MM.1S (cell line): ENCODE measurements around the gene CD93.

Experiments used
- DNase-seq: peaks from one replicate; pipeline ENCODE4 v3.0.0-alpha.2; 2015
- H2AFZ ChIP-seq: fragments of 300-600 bp; sonication (generic); 2 replicates; pipeline ENCODE4 v1.6.0; 2016; ENCODE audit warnings: antibody characterized with exemption, low read length
- H3F3A ChIP-seq: fragments of 300-600 bp; sonication (generic); 2 replicates; pipeline ENCODE4 v1.6.1; 2016; ENCODE audit warnings: mild to moderate bottlenecking, antibody characterized with exemption, low read length, moderate library complexity, mixed read lengths; ENCODE audit not compliant: insufficient read depth
- H3K27ac ChIP-seq: fragments of 300-600 bp; sonication (generic); 2 replicates; pipeline ENCODE4 v1.5.1; 2016; ENCODE audit warnings: mild to moderate bottlenecking, low read length
- H3K27me3 ChIP-seq: fragments of 300-600 bp; sonication (generic); replicated peaks from 2 replicates; pipeline ENCODE4 v1.6.0; 2016; ENCODE audit warnings: low read length; ENCODE audit not compliant: insufficient read depth
- H3K36me3 ChIP-seq: fragments of 300-600 bp; sonication (generic); replicated peaks from 2 replicates; pipeline ENCODE4 v1.6.1; 2016; ENCODE audit warnings: mild to moderate bottlenecking, low read length, mixed read lengths; ENCODE audit not compliant: insufficient read depth
- H3K4me1 ChIP-seq: fragments of 300-600 bp; sonication (generic); 2 replicates; pipeline ENCODE4 v1.6.1; 2016; ENCODE audit warnings: low read length, mixed read lengths
- H3K4me2 ChIP-seq: fragments of 300-600 bp; sonication (generic); 2 replicates; pipeline ENCODE4 v1.6.0; 2016; ENCODE audit warnings: low read depth, low read length
- H3K4me3 ChIP-seq: fragments of 300-600 bp; sonication (generic); 2 replicates; pipeline ENCODE4 v1.5.1; 2016; ENCODE audit warnings: low read length, mixed read lengths
- H3K79me2 ChIP-seq: fragments of 300-600 bp; sonication (generic); 2 replicates; pipeline ENCODE4 v1.6.1; 2016; ENCODE audit warnings: mixed run types, low read length, mixed read lengths
- H3K9ac ChIP-seq: fragments of 300-600 bp; sonication (generic); 2 replicates; pipeline ENCODE4 v1.6.1; 2016; ENCODE audit warnings: low read length, mixed read lengths
- H3K9me2 ChIP-seq: fragments of 300-600 bp; sonication (generic); replicated peaks from 2 replicates; pipeline ENCODE4 v1.6.1; 2016; ENCODE audit warnings: mild to moderate bottlenecking, low read length, mixed read lengths; ENCODE audit not compliant: insufficient read depth
- H3K9me3 ChIP-seq: fragments of 300-600 bp; sonication (generic); replicated peaks from 2 replicates; pipeline ENCODE4 v1.6.1; 2016; ENCODE audit warnings: mild to moderate bottlenecking, low read length, mixed read lengths; ENCODE audit not compliant: insufficient read depth
- H4K20me1 ChIP-seq: fragments of 300-600 bp; sonication (generic); 2 replicates; pipeline ENCODE4 v1.6.1; 2016; ENCODE audit warnings: mild to moderate bottlenecking, low read length, moderate library complexity, mixed read lengths; ENCODE audit not compliant: insufficient read depth
- EZH2 ChIP-seq: fragments of 300-600 bp; sonication (generic); optimal IDR thresholded peaks from 2 replicates; pipeline ENCODE3; 2017; ENCODE audit warnings: low read depth, mild to moderate bottlenecking, antibody characterized with exemption, low read length, mixed read lengths
- EZH2phosphoT487 ChIP-seq: fragments of 300-600 bp; sonication (generic); IDR thresholded peaks from 2 replicates; pipeline ENCODE4 v1.6.1; 2018; ENCODE audit warnings: antibody characterized with exemption, low read length
- TF ChIP-seq, protein P1 (sequence below): fragments of 300-600 bp; sonication (generic); IDR thresholded peaks from 2 replicates; pipeline ENCODE4 v1.5.1; 2016; ENCODE audit warnings: antibody characterized with exemption, low read length, mixed read lengths

Gene CD93

DNA sequence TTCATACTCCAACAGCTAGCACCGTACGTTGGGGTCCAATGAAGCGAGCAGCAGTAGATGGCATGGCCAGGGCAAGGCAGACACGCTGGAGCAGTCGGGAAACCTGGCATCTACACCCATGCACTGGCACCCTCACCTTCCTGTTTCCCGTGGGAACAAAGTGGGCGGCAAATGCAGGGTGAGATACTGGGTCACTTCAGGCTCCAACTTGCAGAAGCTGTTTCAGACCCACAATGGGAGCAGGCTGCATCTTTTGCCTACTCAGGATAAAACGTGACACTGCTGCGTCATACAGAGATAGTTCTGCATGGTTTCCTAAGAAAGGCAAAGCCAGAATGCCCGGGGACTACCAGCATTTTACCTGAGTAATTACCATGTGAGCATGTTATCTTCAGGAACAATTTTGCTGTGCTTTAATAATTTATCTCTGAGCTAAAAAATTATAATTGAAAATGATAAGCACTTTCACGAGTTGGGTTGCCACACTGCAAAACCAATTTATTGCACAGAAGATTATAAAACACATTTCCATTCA is 10.9 kb upstream of the CD93 start:
- no peak overlapping the region for H3K4me2 ChIP-seq
- H3F3A ChIP-seq = no peaks in the 10 kb centered on the region
- no peak overlapping the region for H3K4me3 ChIP-seq
- H2AFZ ChIP-seq = no peak overlapping the region
- no peaks in the 10 kb centered on the region for H3K27me3 ChIP-seq
- H3K79me2 ChIP-seq = no peaks in the 10 kb centered on the region
- no peaks in the 10 kb centered on the region for H4K20me1 ChIP-seq
- no peak overlapping the region for H3K27ac ChIP-seq
- H3K36me3 ChIP-seq = no peaks in the 10 kb centered on the region
- H3K9ac ChIP-seq = no peak overlapping the region
- no peaks in the 10 kb centered on the region for H3K4me1 ChIP-seq
- no peaks in the 10 kb centered on the region for H3K9me3 ChIP-seq
- no peak for DNase-seq
- TF ChIP-seq EZH2 (no peak), EZH2phosphoT487 (no peak)
- TF ChIP-seq, protein P1, sequence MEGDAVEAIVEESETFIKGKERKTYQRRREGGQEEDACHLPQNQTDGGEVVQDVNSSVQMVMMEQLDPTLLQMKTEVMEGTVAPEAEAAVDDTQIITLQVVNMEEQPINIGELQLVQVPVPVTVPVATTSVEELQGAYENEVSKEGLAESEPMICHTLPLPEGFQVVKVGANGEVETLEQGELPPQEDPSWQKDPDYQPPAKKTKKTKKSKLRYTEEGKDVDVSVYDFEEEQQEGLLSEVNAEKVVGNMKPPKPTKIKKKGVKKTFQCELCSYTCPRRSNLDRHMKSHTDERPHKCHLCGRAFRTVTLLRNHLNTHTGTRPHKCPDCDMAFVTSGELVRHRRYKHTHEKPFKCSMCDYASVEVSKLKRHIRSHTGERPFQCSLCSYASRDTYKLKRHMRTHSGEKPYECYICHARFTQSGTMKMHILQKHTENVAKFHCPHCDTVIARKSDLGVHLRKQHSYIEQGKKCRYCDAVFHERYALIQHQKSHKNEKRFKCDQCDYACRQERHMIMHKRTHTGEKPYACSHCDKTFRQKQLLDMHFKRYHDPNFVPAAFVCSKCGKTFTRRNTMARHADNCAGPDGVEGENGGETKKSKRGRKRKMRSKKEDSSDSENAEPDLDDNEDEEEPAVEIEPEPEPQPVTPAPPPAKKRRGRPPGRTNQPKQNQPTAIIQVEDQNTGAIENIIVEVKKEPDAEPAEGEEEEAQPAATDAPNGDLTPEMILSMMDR = no peak
- no peaks in the 10 kb centered on the region for H3K9me2 ChIP-seq

DNA sequence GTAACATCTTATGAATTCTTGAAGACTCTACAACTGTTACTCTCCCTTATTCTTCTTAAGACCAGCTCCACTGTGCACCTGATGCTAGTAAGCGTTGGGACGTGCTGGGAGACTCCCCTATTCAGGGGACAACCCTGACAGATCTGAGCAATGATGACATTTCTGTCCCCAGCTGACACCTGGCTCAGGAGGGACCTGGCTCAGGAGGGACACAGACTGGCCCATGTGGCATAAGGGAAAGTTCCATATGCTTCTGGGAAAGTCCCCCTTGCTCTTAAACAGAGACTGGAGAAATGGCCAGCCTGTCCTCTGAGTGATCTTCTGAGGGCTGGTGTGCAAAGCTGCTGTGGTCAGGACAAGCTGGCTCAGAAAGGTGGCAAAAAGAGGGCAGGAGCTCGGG is 10.0 kb upstream of the CD93 start:
- Histone ChIP-seq H3K9ac (no peak overlapping the region), H3K27me3 (no peaks in the 10 kb centered on the region), H4K20me1 (no peaks in the 10 kb centered on the region), H3K9me2 (no peaks in the 10 kb centered on the region), H3F3A (no peaks in the 10 kb centered on the region), H3K4me3 (no peak overlapping the region), H3K27ac (no peak overlapping the region), H3K4me1 (no peaks in the 10 kb centered on the region), H3K4me2 (no peak overlapping the region), H3K79me2 (no peaks in the 10 kb centered on the region), H2AFZ (no peak overlapping the region), H3K9me3 (no peaks in the 10 kb centered on the region), H3K36me3 (no peaks in the 10 kb centered on the region)
- TF ChIP-seq EZH2 (no peak), EZH2phosphoT487 (no peak)
- DNase-seq = no peak

DNA sequence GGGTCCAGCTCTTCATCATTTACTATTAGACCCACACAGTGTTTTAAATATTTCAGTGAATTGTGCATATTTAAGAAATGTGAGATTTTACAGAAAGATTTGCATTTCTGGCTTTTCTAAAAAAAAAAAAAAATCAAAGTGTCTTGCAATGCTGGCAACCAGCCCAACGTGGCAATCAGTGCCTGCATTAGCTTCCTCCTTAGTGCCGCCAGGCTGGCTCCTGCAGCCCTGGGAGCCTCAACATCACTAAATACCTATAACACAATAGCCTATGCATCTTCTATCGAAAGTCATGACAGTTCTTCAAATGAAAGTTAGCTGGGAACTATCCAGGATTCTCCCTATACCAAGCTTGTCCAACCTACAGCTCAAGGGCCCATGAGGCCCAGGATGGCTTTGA is 9.4 kb upstream of the CD93 start:
- H3K27ac ChIP-seq = no peak overlapping the region
- H3K27me3 ChIP-seq = no peaks in the 10 kb centered on the region

DNA sequence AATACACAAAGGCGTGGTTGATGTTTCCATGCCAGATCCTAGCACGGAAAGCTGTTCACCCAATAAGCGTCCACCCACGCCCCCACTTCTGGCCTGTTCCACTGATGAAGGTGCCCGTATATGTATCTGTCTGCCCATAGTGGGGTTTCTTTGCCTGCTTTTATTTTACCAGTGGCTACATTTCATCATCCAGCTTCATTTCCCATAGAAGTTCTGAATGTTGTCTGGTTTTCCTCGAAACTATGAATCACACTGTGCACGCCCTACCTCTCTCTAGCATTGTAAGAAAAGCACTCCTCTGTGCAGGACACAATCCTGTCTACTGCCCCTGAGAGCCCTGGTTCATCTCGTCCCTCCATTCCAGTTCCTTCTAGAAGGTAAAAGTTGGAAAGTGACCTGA is 8.8 kb upstream of the CD93 start:
- H3K4me3 ChIP-seq = no peak overlapping the region
- no peak for TF ChIP-seq EZH2phosphoT487
- no peak for TF ChIP-seq EZH2
- TF ChIP-seq, protein P1 = no peak
- H3K27ac ChIP-seq = no peak overlapping the region
- no peaks in the 10 kb centered on the region for H3K79me2 ChIP-seq
- H3K4me2 ChIP-seq = no peak overlapping the region
- H3K9me2 ChIP-seq = no peaks in the 10 kb centered on the region
- no peak for DNase-seq
- no peak overlapping the region for H2AFZ ChIP-seq
- H3K9ac ChIP-seq = no peak overlapping the region
- H3K9me3 ChIP-seq = no peaks in the 10 kb centered on the region
- H4K20me1 ChIP-seq = no peaks in the 10 kb centered on the region
- H3K4me1 ChIP-seq = no peaks in the 10 kb centered on the region
- H3K36me3 ChIP-seq = no peaks in the 10 kb centered on the region
- no peaks in the 10 kb centered on the region for H3F3A ChIP-seq
- H3K27me3 ChIP-seq = no peaks in the 10 kb centered on the region

More for the DNA sequence above, 9.4 kb upstream of the CD93 start:
- Histone ChIP-seq H4K20me1 (no peaks in the 10 kb centered on the region), H3K4me1 (no peaks in the 10 kb centered on the region), H3K9me3 (no peaks in the 10 kb centered on the region), H3F3A (no peaks in the 10 kb centered on the region), H3K4me3 (no peak overlapping the region), H2AFZ (no peak overlapping the region), H3K9ac (no peak overlapping the region), H3K36me3 (no peaks in the 10 kb centered on the region), H3K4me2 (no peak overlapping the region), H3K9me2 (no peaks in the 10 kb centered on the region), H3K79me2 (no peaks in the 10 kb centered on the region)
- TF ChIP-seq, protein P1 = no peak
- TF ChIP-seq EZH2 (no peak), EZH2phosphoT487 (no peak)
- no peak for DNase-seq
